OCI-M2 (cell line): ENCODE results near the gene ARHGEF10L.

Experiments
- DNase-seq: peaks from one replicate; lab custom pipeline; 2025; ENCODE audit not compliant: unreplicated experiment; lab: John Stamatoyannopoulos, UW

ARHGEF10L gene

DNA sequence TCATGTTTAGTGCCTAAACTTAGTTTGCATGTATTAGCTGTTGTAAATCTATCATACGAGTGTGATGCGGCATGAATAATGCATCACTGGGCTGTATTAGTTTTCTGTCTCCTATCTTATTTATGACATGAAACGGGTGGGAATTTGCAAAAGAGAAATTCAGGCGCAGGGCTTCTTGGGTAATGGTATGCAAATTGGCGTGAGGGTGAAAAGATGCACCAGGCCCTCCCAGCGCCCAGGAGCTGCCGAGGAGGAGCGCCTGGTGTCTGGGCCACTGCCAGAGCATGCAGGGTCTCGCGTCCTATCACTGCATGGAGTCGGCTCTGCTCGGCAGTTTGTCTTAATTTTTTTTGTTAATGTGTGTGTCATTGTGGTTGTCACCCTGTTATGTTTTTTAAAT lies 132.7 kb downstream of the ARHGEF10L start:
- no peak for DNase-seq

GRCh38 chr1:17673329-17674072 lies 134.0 kb downstream of the ARHGEF10L start:
- no peak for DNase-seq

DNA sequence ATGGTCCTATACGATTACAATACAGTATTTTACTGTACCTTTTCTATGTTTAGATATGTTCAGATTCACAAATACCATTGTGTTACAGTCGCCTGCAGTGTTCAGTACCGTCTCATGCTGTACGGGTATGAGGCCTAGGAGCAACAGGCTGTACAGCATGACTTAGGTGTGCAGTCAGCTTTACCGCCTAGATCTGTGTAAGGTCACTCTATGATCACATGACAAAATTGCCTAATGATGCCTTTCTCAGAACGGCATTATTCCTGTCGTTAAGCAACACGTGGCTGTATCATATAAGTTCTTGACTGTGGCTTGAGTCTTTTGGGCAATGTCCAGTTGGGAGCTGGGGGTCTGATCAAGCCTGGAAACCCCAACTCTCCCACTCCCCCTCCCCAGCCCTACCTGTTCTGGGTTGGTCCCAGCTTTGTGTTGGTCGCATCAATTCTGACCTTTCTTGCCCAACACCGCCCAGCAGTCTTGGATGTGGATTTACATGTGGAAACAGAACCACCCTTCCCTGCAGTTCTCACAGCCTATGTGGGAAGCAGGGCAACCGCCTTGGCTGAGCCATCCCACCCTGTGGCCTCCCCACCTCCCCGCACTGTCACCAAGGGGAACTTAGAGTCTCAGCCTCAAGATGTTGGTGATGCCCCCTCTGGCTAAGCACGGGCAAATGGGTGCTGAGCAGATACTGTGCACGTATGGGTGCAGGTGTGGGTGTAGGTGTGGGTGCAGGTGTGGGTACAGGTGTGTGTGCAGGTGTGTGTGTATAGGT lies 135.4 kb downstream of the ARHGEF10L start:
- DNase-seq: no peak

DNA sequence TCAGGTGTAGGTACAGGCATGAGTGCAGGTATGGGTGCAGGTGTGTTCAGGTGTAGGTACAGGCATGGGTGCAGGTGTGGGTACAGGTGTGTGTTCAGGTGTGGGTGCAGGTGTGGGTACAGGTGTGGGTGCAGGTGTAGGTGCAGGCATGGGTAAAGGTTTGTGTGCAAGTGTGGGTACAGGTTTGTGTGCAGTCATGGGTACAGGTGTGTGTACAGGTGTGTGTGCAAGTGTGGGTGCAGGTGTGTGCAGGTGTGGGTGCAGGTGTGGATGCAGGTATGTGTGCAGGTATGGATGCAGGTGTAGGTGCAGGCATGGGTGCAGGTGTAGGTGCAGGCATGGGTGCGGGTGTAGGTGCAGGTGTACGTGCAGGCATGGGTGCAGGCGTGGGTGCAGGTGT lies 136.2 kb downstream of the ARHGEF10L start:
- DNase-seq: no peak

GRCh38 chr1:17676387-17677060 lies 137.0 kb downstream of the ARHGEF10L start:
- DNase-seq: no peak

- no peak for DNase-seq
These were observed 138.5 kb downstream of the ARHGEF10L start for GRCh38 chr1:17678011-17678410.

- no peak for DNase-seq
These were observed 140.4 kb downstream of the ARHGEF10L start for GRCh38 chr1:17679856-17680255.

GRCh38 chr1:17680308-17680707 lies 140.8 kb downstream of the ARHGEF10L start:
- no peak for DNase-seq

DNA sequence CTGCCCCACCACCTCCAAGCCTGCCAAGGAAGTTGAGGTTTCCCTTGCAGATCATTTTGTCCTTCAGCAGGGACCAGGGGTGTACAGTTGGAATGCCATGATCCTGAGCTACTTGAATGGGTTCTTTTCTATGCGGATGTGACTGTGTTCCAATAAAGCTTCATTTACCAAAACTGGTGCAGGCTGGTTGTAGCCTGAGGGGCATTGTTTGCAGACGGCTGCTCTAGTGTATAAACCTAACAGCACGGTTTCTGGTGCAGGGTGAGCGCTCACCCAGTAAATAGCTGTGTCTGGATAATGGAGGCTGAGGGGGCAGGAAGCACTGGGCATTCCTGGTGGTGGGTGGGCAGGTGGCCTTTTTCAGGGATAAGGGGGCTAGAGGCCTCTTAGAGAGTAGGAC lies 142.9 kb downstream of the ARHGEF10L start:
- no peak for DNase-seq

DNA sequence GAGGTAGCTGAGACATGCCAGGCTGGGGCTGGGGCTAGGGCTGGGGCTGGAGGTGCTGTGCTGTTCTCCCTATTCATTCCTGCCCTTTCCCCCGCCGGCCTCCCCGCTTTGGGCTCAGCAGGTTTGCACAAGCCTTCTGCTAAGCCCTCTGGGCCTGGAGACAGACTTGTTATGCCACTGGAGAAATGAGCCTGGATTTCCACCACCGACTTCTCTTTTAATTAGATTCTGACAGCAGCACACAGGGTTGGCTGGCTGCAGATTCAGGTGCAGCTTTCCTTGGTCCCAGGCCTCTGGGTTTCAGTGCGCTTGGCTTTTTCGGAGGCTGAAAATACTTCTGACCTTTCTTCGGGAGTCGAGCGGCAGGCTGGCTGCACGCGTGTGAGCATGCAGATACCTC lies 144.1 kb downstream of the ARHGEF10L start:
- DNase-seq: no peak

GRCh38 chr1:17684810-17685209 lies 145.3 kb downstream of the ARHGEF10L start:
- DNase-seq: no peak

DNA sequence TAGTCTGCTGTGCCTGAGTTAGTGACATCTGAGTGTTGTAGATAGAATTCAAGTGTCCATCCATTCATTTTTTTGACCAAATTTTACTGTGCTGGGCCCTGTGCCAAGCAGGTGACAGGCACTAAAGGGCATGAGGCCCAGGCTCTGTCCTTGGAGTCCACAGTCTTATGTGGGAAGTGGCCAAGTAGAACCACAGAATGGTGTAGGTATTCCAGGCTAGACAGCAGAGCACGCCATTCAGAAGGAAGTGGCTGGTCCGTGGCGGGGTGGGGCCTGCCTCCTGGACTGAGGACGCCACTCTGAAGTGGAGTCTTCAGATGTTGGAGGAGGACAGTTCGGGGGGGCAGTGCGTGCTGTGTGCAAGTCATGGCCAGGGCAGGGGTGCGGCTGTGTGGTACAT lies 146.8 kb downstream of the ARHGEF10L start:
- DNase-seq: no peak

GRCh38 chr1:17687145-17687544 lies 147.6 kb downstream of the ARHGEF10L start:
- DNase-seq: no peak

DNA sequence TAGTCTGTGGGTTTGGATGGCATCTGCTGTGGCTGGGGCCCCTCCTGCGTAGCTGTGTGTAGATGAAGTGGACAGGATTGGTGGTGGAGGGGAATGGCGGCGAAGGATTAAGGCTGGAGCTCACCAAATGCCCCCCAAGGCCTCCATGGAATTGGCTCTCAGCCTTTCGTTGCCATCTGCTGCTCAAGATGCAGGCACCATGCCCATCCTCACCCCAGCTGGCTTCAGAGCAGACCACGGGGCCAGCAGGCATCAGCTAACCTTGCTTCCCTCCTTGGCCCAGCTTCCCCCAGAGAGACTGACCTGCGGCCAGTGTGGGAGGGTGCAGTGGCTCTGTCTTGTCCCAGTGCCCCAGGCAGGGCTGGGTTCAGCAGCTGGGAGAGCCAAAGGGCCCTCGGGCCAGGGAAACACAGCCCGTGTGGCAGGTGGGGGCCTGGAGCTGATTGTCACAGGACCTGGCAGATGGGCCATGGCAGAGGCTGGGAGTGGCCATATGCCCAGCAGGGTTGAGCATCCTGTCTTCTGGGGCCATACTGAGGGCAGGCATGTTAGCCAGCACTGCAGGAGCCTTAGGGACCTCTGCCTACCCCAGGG lies 148.8 kb downstream of the ARHGEF10L start:
- no peak for DNase-seq

- DNase-seq: no peak
These were observed 149.5 kb downstream of the ARHGEF10L start for GRCh38 chr1:17689011-17689410.

DNA sequence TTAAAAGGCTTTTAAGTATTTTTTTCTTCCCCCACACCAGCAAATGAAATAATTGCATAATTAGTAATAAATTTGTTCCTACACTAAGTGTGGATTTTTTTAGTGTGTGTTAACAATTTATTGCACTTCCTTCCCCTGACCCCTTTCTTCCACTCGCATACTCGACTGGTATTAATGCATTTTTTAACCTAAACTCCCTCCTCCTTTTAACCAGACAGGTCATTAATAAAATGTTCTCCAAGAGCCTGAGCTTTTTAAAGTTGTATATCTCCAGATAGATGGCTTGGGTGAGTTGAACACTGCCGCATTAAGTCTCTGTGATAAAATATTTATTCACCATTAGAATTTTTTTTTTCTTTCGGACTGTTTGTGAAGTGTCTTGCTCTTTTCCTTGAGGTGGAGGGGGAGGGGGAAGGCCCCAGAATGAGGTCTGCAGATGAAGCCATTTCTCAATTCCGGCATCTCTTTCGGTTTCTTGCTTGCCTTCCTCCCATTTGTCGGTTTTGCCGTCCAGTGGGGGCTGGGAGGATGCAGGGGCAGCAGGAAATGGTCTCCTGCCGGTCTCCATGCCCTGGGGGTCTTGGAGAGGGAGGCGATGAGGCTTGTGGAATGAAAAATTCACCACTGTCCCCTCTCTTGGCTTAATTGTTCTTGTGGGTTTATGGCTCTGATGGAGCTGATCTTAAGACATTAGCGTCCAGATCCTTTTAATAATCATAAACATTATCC lies 151.6 kb downstream of the ARHGEF10L start:
- no peak for DNase-seq

DNA sequence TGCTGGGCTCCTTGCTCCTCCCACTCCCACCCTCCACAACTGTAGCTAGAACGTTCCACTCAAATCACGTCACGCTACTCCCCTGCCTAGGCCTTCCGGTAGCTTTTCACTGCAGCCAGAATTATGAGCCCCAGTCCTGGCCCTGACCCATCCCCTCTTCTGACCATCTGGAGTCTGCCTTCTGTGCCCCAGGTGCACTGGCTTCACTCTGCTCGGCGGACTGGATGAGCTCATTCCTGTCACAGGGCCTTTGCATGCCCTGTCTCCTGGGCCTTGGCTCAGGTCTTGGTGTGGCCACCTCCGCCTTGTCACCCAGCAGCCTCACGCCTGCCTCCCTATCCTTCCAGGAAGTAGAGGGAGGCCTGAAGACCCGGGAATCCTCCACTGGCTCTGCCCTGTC lies 153.1 kb downstream of the ARHGEF10L start:
- DNase-seq: no peak

DNA sequence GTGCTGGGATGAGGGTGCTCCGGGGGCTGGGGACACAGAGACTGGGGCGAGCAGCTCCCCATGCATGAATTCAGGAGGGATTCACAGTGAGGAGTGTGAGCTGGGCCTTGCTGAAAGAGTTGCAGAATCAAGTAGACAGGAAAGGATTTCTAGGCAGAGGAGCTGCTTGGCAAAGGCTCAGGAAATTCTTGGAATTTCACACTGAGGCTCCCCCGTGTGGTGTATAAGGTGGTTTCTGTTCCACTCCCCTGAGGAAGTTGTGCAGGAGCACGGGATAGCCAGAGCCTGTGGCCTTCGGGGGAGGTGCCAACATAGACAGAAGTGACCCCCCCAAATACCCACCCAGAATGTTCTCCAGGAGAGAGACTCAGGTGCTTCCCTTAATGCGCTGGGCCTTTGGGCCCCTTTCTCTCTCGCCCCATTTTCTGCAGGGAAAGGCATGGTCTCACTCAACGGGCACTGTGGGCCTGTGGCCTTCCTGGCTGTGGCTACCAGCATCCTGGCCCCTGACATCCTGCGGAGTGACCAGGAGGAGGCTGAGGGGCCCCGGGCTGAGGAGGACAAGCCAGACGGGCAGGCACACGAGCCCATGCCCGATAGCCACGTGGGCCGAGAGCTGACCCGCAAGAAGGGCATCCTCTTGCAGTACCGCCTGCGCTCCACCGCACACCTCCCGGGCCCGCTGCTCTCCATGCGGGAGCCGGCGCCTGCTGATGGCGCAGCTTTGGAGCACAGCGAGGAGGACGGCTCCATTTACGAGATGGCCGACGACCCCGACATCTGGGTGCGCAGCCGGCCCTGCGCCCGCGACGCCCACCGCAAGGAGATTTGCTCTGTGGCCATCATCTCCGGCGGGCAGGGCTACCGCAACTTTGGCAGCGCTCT lies 157.2 kb downstream of the ARHGEF10L start:
- no peak for DNase-seq

- no peak for DNase-seq
These were observed 158.0 kb downstream of the ARHGEF10L start for GRCh38 chr1:17697458-17697857.

DNA sequence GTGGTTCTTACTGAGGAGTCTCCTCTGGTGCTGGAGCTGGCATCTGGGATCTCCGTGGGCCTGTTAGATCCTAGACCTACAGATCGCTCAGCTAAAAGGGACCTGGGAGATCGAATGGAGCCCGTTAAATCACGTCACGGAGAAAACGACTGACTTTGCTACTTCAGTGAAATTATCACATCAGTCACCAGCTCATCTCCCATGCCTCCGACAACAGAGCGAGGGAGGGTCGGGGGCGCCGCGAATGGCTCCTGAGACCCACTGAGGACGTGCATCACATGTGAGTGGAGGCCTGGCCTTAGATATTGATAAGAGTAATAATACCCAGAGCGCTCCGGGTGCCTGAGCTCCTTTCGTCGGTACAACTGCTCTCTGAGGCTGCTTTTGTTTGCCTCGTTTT lies 160.1 kb downstream of the ARHGEF10L start:
- no peak for DNase-seq
